Measurements from ENCODE around the gene SCIN. TPM values are rescaled to one million over a fixed set of nuclear protein-coding genes. Genes with fewer than 3 reads are reported as not detected.

Gene SCIN
- polyA plus RNA-seq, 1 donor (not counting 4 experiments of a cell fraction or from before 2014, with no cell fraction given), result not detected

GRCh38 chr7:12699299-12699698 is 128.8 kb downstream of the SCIN start:
- no peak overlapping the region for H3K27ac ChIP-seq (ENCODE audit: control insufficient read depth, insufficient read depth, low read length)
- no peaks in the 10 kb centered on the region for H3K9me3 ChIP-seq (ENCODE audit: control insufficient read depth, low read depth, low read length)
- H3K4me3 ChIP-seq (ENCODE audit: control insufficient read depth in 2 of 3, extremely low read depth in 1 of 3, insufficient read depth in 2 of 3, low read depth in 1 of 3, low read length in 3 of 3), result no peak overlapping the region
- dilution Hi-C loops (cut with MboI; ENCODE audit: extremely low pct_ligation_motif_present, low sequenced_read_pairs), result loop anchor here (25.0 kb wide), 1 partner anchor 563 kb away; no protein-coding TSS in a partner anchor
- no peak overlapping the region for H3K4me2 ChIP-seq (ENCODE audit: control insufficient read depth, extremely low read depth, insufficient read depth, low read depth, low read length)
- no peaks in the 10 kb centered on the region for H3K9me1 ChIP-seq (ENCODE audit: control insufficient read depth, extremely low read depth, insufficient read depth, low read length)
- H3K27me3 ChIP-seq (ENCODE audit: control insufficient read depth, extremely low read depth, insufficient read depth, low read length), result no peaks in the 10 kb centered on the region
- H2AFZ ChIP-seq (ENCODE audit: control insufficient read depth, low read length), result no peak overlapping the region
- no peaks in the 10 kb centered on the region for H3K79me2 ChIP-seq (ENCODE audit: control insufficient read depth, insufficient read depth, low read length)
- H3K36me3 ChIP-seq (ENCODE audit: control insufficient read depth in 2 of 2, extremely low read depth in 1 of 2, insufficient read depth in 2 of 2, low read length in 2 of 2), result no peaks in the 10 kb centered on the region
- no peak for DNase-seq (ENCODE audit: low read depth, low spot score)
- H4K20me1 ChIP-seq (ENCODE audit: control insufficient read depth, extremely low read depth, insufficient read depth, low read length), result no peaks in the 10 kb centered on the region
- FAIRE-seq, result no peak
- H3K9ac ChIP-seq (ENCODE audit: control insufficient read depth, extremely low read depth, insufficient read depth, low read length), result no peak overlapping the region
- peaks cover 8% of the 10 kb centered on the region for H3K4me1 ChIP-seq (ENCODE audit: control insufficient read depth, extremely low read depth, insufficient read depth, low read length)
- no peak for TF ChIP-seq EZH2 (IDR thresholded peaks at IDR 0.05; ENCODE audit: low read length)
- no peak for TF ChIP-seq CTCF (optimal IDR thresholded peaks at IDR 0.05 in 1 of 3, IDR thresholded peaks at IDR 0.05 in 1 of 3, conservative IDR thresholded peaks at IDR 0.05 in 1 of 3; ENCODE audit: extremely low read depth in 1 of 3, insufficient read depth in 2 of 3, low read length in 3 of 3)

- no peaks in the 10 kb centered on the region for H4K20me1 ChIP-seq (ENCODE audit: control insufficient read depth, extremely low read depth, insufficient read depth, low read length)
- H3K27me3 ChIP-seq (ENCODE audit: control insufficient read depth, extremely low read depth, insufficient read depth, low read length), result no peaks in the 10 kb centered on the region
- DNase-seq (ENCODE audit: low read depth, low spot score) (no peak), FAIRE-seq (no peak)
- H2AFZ ChIP-seq (ENCODE audit: control insufficient read depth, low read length), result no peak overlapping the region
- H3K36me3 ChIP-seq (ENCODE audit: control insufficient read depth in 2 of 2, extremely low read depth in 1 of 2, insufficient read depth in 2 of 2, low read length in 2 of 2), result no peaks in the 10 kb centered on the region
- no peak overlapping the region for H3K9ac ChIP-seq (ENCODE audit: control insufficient read depth, extremely low read depth, insufficient read depth, low read length)
- no peak overlapping the region for H3K4me2 ChIP-seq (ENCODE audit: control insufficient read depth, extremely low read depth, insufficient read depth, low read depth, low read length)
- no peaks in the 10 kb centered on the region for H3K9me1 ChIP-seq (ENCODE audit: control insufficient read depth, extremely low read depth, insufficient read depth, low read length)
- no peaks in the 10 kb centered on the region for H3K79me2 ChIP-seq (ENCODE audit: control insufficient read depth, insufficient read depth, low read length)
- H3K4me3 ChIP-seq (ENCODE audit: control insufficient read depth in 2 of 3, extremely low read depth in 1 of 3, insufficient read depth in 2 of 3, low read depth in 1 of 3, low read length in 3 of 3), result no peak overlapping the region
- H3K4me1 ChIP-seq (ENCODE audit: control insufficient read depth, extremely low read depth, insufficient read depth, low read length), result peaks cover 4% of the 10 kb centered on the region
- no peaks in the 10 kb centered on the region for H3K9me3 ChIP-seq (ENCODE audit: control insufficient read depth, low read depth, low read length)
- no peak overlapping the region for H3K27ac ChIP-seq (ENCODE audit: control insufficient read depth, insufficient read depth, low read length)
- TF ChIP-seq EZH2 (IDR thresholded peaks at IDR 0.05; ENCODE audit: low read length) (no peak), CTCF (optimal IDR thresholded peaks at IDR 0.05 in 1 of 3, IDR thresholded peaks at IDR 0.05 in 1 of 3, conservative IDR thresholded peaks at IDR 0.05 in 1 of 3; ENCODE audit: extremely low read depth in 1 of 3, insufficient read depth in 2 of 3, low read length in 3 of 3) (no peak)
- dilution Hi-C loops (cut with MboI; ENCODE audit: extremely low pct_ligation_motif_present, low sequenced_read_pairs), result no loop called here
Measured at GRCh38 chr7:12701433-12701832, 130.9 kb downstream of the SCIN start.
